Measurements from ENCODE around the gene RASGRF2. TPM values are rescaled to one million over a fixed set of nuclear protein-coding genes. Genes with fewer than 3 reads are reported as not detected.

Gene RASGRF2
- polyA plus RNA-seq, 2 of the 4 experiments (the other 2 are of a cell fraction), result 1.4 to 2.1 TPM

DNA sequence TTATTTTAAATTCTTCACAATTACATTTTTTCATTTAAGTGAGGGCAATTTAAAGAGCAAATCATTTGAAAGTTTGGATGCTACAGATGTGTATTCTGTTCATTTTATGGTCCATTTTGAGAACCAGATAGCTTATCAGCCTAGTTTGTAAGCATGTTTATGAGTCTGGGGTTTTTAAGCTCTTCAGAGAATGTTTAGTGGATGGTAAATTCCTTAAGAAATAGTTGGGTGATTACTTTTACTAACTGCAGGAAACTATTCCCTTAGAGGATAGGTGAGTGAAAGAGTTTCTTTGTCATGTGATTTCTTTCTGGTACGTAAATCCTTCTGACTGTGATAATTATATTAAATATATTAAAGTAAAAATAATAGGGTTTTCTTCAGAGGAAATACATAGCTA lies 17.6 kb downstream of the RASGRF2 start:
- H3K27ac ChIP-seq, result no peak overlapping the region
- CTCF ChIA-PET, result interaction anchor here (0.9 to 1.6 kb wide), 2 partner anchors 9 to 130 kb away, joined by 3 to 4 read pairs; no protein-coding TSS in a partner anchor
- FAIRE-seq (no peak), DNase-seq (ENCODE audit: low read depth in 1 of 2, low spot score in 1 of 2) (no peak), ATAC-seq (no peak)
- H3K4me1 ChIP-seq, result peaks cover 12% of the 10 kb centered on the region
- no peak overlapping the region for H3K4me3 ChIP-seq
- WGBS (ENCODE audit: missing lambda C conversion rate), result 93% methylated on average over 1 of the region's 1 CpG
- H3K4me2 ChIP-seq, result no peak overlapping the region
- POLR2A ChIA-PET, result no interaction called here
- no peak for TF ChIP-seq MAFK (IDR thresholded peaks at IDR 0.05; ENCODE audit: partially characterized antibody)
- TF ChIP-seq, protein P1, sequence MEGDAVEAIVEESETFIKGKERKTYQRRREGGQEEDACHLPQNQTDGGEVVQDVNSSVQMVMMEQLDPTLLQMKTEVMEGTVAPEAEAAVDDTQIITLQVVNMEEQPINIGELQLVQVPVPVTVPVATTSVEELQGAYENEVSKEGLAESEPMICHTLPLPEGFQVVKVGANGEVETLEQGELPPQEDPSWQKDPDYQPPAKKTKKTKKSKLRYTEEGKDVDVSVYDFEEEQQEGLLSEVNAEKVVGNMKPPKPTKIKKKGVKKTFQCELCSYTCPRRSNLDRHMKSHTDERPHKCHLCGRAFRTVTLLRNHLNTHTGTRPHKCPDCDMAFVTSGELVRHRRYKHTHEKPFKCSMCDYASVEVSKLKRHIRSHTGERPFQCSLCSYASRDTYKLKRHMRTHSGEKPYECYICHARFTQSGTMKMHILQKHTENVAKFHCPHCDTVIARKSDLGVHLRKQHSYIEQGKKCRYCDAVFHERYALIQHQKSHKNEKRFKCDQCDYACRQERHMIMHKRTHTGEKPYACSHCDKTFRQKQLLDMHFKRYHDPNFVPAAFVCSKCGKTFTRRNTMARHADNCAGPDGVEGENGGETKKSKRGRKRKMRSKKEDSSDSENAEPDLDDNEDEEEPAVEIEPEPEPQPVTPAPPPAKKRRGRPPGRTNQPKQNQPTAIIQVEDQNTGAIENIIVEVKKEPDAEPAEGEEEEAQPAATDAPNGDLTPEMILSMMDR (IDR thresholded peaks at IDR 0.05), result no peak
- H3K9me3 ChIP-seq, result no peaks in the 10 kb centered on the region

DNA sequence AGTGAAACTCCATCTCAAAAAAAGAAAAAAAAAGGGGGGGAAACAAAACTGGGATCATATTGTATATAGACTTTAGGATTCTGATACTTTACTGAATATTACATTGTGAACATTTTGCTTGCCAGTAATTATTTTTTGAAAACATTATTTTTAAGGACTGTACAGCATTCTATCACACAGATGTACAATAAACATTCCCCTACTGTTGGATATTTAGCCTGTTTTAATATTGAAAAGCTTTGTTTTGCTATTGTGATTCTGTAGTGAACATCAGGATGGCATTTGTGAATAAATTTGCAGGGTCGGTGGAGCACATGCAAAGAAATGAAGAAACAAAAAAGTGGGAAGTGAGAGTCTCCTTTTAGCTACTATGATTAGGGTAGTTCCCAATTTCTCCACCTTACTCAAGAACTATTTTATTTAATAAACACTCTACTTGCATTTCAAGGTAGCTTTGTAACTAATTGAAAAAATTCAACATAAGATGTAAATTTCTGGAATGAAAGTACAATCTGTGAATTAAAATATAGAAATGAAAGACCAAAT lies 18.7 kb downstream of the RASGRF2 start:
- no peaks in the 10 kb centered on the region for H3K9me3 ChIP-seq
- DNase-seq (ENCODE audit: low read depth in 1 of 2, low spot score in 1 of 2) (no peak), FAIRE-seq (no peak), ATAC-seq (no peak)
- no peak overlapping the region for H3K27ac ChIP-seq
- no peak overlapping the region for H3K4me3 ChIP-seq
- ChIA-PET POLR2A (no interaction called here), CTCF (interaction anchor here (1.2 to 1.6 kb wide), 2 partner anchors 11 to 129 kb away, joined by 3 to 4 read pairs; no protein-coding TSS in a partner anchor)
- no peak overlapping the region for H3K4me2 ChIP-seq
- TF ChIP-seq, protein P2, sequence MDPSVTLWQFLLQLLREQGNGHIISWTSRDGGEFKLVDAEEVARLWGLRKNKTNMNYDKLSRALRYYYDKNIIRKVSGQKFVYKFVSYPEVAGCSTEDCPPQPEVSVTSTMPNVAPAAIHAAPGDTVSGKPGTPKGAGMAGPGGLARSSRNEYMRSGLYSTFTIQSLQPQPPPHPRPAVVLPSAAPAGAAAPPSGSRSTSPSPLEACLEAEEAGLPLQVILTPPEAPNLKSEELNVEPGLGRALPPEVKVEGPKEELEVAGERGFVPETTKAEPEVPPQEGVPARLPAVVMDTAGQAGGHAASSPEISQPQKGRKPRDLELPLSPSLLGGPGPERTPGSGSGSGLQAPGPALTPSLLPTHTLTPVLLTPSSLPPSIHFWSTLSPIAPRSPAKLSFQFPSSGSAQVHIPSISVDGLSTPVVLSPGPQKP (IDR thresholded peaks at IDR 0.05; ENCODE audit: low read depth, low read length), result no peak
- no peak for TF ChIP-seq MYC (IDR thresholded peaks at IDR 0.05; ENCODE audit: borderline replicate concordance, low read length)
- no peak for TF ChIP-seq ESRRA (IDR thresholded peaks at IDR 0.05; ENCODE audit: borderline replicate concordance, low read length)
- peaks cover 12% of the 10 kb centered on the region for H3K4me1 ChIP-seq
- WGBS (ENCODE audit: missing lambda C conversion rate), result 93% methylated on average over 1 of the region's 1 CpG

DNA sequence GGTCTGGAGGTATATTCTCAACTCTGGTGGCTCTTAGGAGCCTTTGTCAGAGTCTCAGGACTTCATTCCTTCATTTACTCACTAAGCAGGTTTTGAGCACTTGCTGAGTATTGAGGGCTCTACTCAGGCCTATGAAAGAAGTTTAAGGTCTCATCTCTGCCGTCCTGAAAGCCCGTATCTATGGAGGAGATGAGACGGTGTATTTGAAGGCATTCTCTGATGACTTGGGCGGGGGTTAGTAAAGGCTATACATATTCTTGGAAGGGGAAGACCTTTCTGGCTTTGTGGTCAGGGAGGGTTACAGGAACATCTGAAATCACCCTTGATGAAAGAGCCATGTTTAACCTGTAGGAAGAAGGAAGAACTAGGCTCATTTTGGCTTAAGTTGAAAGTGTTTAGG lies 21.9 kb downstream of the RASGRF2 start:
- WGBS (ENCODE audit: missing lambda C conversion rate), result 54% methylated on average over 4 of the region's 4 CpGs
- ChIA-PET CTCF (no interaction called here), POLR2A (no interaction called here)
- no peak overlapping the region for H3K27ac ChIP-seq
- H3K4me1 ChIP-seq, result peaks cover under 1% of the 10 kb centered on the region; the same call in 1 of the 3 replicates
- DNase-seq (ENCODE audit: low read depth in 1 of 2, low spot score in 1 of 2) (no peak), ATAC-seq (no peak), FAIRE-seq (no peak)
- H3K4me3 ChIP-seq, result no peak overlapping the region
- H3K4me2 ChIP-seq, result no peak overlapping the region
- TF ChIP-seq ESRRA (IDR thresholded peaks at IDR 0.05; ENCODE audit: borderline replicate concordance, low read length) (no peak), RNF2 (IDR thresholded peaks at IDR 0.05; ENCODE audit: borderline replicate concordance, low read depth) (no peak), HOXB13 (CRISPR knock-in tag; IDR thresholded peaks at IDR 0.05; ENCODE audit: low read depth) (no peak), BHLHE40 (IDR thresholded peaks at IDR 0.05; ENCODE audit: low read depth, low read length) (no peak), FOSB (CRISPR knock-in tag; IDR thresholded peaks at IDR 0.05) (no peak), MAFK (IDR thresholded peaks at IDR 0.05; ENCODE audit: partially characterized antibody) (no peak), RCOR1 (IDR thresholded peaks at IDR 0.05; ENCODE audit: low read depth, low read length) (no peak), FOSL2 (IDR thresholded peaks at IDR 0.05) (no peak), FOSL2 (CRISPR knock-in tag; IDR thresholded peaks at IDR 0.05) (no peak), NPAS2 (CRISPR knock-in tag; IDR thresholded peaks at IDR 0.05; ENCODE audit: borderline replicate concordance) (no peak)
- H3K9me3 ChIP-seq, result no peaks in the 10 kb centered on the region

DNA sequence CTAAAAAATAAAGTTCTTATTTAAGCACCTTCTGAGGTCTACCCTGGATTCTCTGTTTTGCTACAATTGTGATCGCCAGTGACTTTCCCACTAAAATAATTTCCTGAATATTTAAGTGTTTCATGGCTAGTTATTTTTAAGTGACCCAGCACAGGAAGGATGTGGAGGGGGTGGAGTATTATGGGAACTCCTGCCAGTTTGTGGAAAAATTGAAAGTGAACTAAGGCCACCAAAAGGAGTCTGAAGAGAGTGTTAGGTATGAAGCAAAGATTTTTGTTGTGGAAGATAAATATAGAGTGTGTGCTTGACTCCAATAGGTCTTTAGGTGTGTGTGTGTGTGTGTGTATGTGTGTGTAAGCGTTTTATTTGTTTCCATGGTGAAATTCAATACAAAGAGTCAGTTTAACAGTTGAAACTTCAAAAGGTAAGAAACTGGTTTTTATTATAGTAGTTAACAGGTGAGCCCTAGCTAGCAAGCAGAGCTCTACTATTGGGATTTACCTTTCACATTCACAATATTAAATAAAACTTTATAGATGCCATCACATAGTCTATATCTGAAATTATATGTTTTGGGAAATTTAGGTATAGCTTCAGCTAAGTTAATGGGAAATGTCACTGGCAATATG lies 25.6 kb downstream of the RASGRF2 start:
- ATAC-seq (no peak), DNase-seq (ENCODE audit: low read depth in 1 of 2, low spot score in 1 of 2) (no peak), FAIRE-seq (no peak)
- H3K9me3 ChIP-seq, result no peaks in the 10 kb centered on the region
- no peak overlapping the region for H3K4me3 ChIP-seq
- CTCF ChIA-PET, result no interaction called here
- peaks cover 8% of the 10 kb centered on the region; the same call in 2 of the 3 replicates for H3K4me1 ChIP-seq
- H3K27ac ChIP-seq, result no peak overlapping the region
- POLR2A ChIA-PET, result interaction anchor here (0.5 kb wide), 1 partner anchor 22 kb away, joined by 7 read pairs; no protein-coding TSS in a partner anchor
- WGBS (ENCODE audit: missing lambda C conversion rate), result 67% methylated on average over 2 of the region's 2 CpGs
- no peak overlapping the region for H3K4me2 ChIP-seq
- TF ChIP-seq, protein P3, sequence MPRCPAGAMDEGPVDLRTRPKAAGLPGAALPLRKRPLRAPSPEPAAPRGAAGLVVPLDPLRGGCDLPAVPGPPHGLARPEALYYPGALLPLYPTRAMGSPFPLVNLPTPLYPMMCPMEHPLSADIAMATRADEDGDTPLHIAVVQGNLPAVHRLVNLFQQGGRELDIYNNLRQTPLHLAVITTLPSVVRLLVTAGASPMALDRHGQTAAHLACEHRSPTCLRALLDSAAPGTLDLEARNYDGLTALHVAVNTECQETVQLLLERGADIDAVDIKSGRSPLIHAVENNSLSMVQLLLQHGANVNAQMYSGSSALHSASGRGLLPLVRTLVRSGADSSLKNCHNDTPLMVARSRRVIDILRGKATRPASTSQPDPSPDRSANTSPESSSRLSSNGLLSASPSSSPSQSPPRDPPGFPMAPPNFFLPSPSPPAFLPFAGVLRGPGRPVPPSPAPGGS (IDR thresholded peaks at IDR 0.05), result no peak
- no peak for TF ChIP-seq ZC3H11A (IDR thresholded peaks at IDR 0.05)
- no peak for TF ChIP-seq ESRRA (IDR thresholded peaks at IDR 0.05; ENCODE audit: borderline replicate concordance, low read length)
- no peak for TF ChIP-seq JUNB (IDR thresholded peaks at IDR 0.05)
- no peak for TF ChIP-seq FOSB (CRISPR knock-in tag; IDR thresholded peaks at IDR 0.05)
- TF ChIP-seq, protein P4, sequence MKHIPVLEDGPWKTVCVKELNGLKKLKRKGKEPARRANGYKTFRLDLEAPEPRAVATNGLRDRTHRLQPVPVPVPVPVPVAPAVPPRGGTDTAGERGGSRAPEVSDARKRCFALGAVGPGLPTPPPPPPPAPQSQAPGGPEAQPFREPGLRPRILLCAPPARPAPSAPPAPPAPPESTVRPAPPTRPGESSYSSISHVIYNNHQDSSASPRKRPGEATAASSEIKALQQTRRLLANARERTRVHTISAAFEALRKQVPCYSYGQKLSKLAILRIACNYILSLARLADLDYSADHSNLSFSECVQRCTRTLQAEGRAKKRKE (CRISPR knock-in tag; IDR thresholded peaks at IDR 0.05; ENCODE audit: low read depth), result no peak
- TF ChIP-seq, protein P5, sequence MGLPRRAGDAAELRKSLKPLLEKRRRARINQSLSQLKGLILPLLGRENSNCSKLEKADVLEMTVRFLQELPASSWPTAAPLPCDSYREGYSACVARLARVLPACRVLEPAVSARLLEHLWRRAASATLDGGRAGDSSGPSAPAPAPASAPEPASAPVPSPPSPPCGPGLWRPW (IDR thresholded peaks at IDR 0.05), result no peak
- no peak for TF ChIP-seq FOXS1 (CRISPR knock-in tag; IDR thresholded peaks at IDR 0.05)
- no peak for TF ChIP-seq HDAC2 (IDR thresholded peaks at IDR 0.05)
- no peak for TF ChIP-seq RNF2 (IDR thresholded peaks at IDR 0.05; ENCODE audit: borderline replicate concordance, low read depth)
- TF ChIP-seq, protein P6, sequence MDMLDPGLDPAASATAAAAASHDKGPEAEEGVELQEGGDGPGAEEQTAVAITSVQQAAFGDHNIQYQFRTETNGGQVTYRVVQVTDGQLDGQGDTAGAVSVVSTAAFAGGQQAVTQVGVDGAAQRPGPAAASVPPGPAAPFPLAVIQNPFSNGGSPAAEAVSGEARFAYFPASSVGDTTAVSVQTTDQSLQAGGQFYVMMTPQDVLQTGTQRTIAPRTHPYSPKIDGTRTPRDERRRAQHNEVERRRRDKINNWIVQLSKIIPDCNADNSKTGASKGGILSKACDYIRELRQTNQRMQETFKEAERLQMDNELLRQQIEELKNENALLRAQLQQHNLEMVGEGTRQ (IDR thresholded peaks at IDR 0.05), result no peak
- no peak for TF ChIP-seq ZSCAN20 (CRISPR knock-in tag; IDR thresholded peaks at IDR 0.05)
- TF ChIP-seq RARB (CRISPR knock-in tag; IDR thresholded peaks at IDR 0.05), result no peak
- no peak for TF ChIP-seq CBX8 (IDR thresholded peaks at IDR 0.05)

All from A549 (cell line).